K562 (cell line): ENCODE measurements around the gene AKR1A1. TPM values are rescaled to one million over a fixed set of nuclear protein-coding genes. Genes with fewer than 3 reads are reported as not detected.

Experiments used
- CAMTA2 ChIP-seq: fragments of 250-450 bp; sonication (Bioruptor Pico); conservative IDR thresholded peaks from 2 replicates; pipeline ENCODE4 v1.5.1; 2022
- CBX1 ChIP-seq: sonication (generic); IDR thresholded peaks from 2 replicates; pipeline ENCODE4 v1.6.1; 2016; ENCODE audit warnings: antibody characterized with exemption, low read depth, mild to moderate bottlenecking
- E2F6 ChIP-seq, 2 experiments: IDR thresholded peaks; 2 replicates each; pipeline ENCODE4 v1.6.1; 2011; ENCODE audit warnings: borderline replicate concordance in 1 of 2, control low read depth in 1 of 2, low read depth in 1 of 2, low read length in 1 of 2, mild to moderate bottlenecking in 1 of 2, mixed read lengths in 1 of 2, moderate library complexity in 1 of 2; ENCODE audit not compliant: insufficient read depth in 1 of 2, insufficient read length in 1 of 2, poor library complexity in 1 of 2, severe bottlenecking in 1 of 2; ENCODE audit errors: extremely low read depth in 1 of 2
- ELK1 ChIP-seq: sonication (generic); formaldehyde crosslinking; IDR thresholded peaks from 2 replicates; pipeline ENCODE4 v1.8.1; 2022; ENCODE audit warnings: missing genetic modification reagents
- FUS ChIP-seq: fragments of 200-400 bp; formaldehyde crosslinking; optimal IDR thresholded peaks from 2 replicates; pipeline ENCODE3; 2017; ENCODE audit warnings: low read depth, low read length
- GTF2E2 ChIP-seq: fragments of 200-800 bp; sonication (Bioruptor generic); IDR thresholded peaks from 2 replicates; pipeline ENCODE4 v1.6.1; 2016; ENCODE audit warnings: missing genetic modification characterization, missing compliant biosample characterization
- HDAC1 ChIP-seq, 2 experiments: fragments of 450-650 bp; IDR thresholded peaks; 2 replicates each; pipeline ENCODE4 v1.6.1; 2016 to 2017; ENCODE audit warnings: inconsistent platforms in 1 of 2, mild to moderate bottlenecking in 1 of 2, moderate library complexity in 1 of 2
- HDAC3 ChIP-seq: fragments of 450-650 bp; IDR thresholded peaks from 2 replicates; pipeline ENCODE4 v1.6.1; 2018; ENCODE audit warnings: borderline replicate concordance, mild to moderate bottlenecking, moderate library complexity; ENCODE audit not compliant: partially characterized antibody
- HMGXB4 ChIP-seq: sonication (generic); formaldehyde crosslinking; IDR thresholded peaks from 2 replicates; pipeline ENCODE4 v1.8.1; 2023; ENCODE audit warnings: mild to moderate bottlenecking, missing genetic modification reagents
- JUND ChIP-seq, 2 experiments: IDR thresholded peaks; 2 replicates in 1 of 2; 3 replicates in 1 of 2; pipeline ENCODE4 v1.6.1; 2011; ENCODE audit warnings: borderline replicate concordance in 2 of 2, low read depth in 2 of 2, low read length in 2 of 2, improper control_type of control experiment in 1 of 2, missing biosample characterization in 1 of 2, missing genetic modification characterization in 1 of 2, missing genetic modification reagents in 1 of 2
- KDM4B ChIP-seq, 2 experiments: fragments of 450-650 bp in 1 of 2; sonication (generic) in 1 of 2; IDR thresholded peaks; 2 replicates each; pipeline ENCODE4 v1.6.1; 2016 to 2017; ENCODE audit warnings: borderline replicate concordance in 2 of 2, antibody characterized with exemption in 1 of 2, low read depth in 1 of 2, mild to moderate bottlenecking in 1 of 2
- NFIX ChIP-seq: fragments of 250-450 bp; sonication (Bioruptor Pico); IDR thresholded peaks from 2 replicates; pipeline ENCODE4 v1.4.0; 2020; ENCODE audit warnings: low read depth, mild to moderate bottlenecking, moderate library complexity
- POLR2AphosphoS5 ChIP-seq: IDR thresholded peaks from 2 replicates; pipeline ENCODE4 v1.6.1; 2011; ENCODE audit warnings: mild to moderate bottlenecking, low read depth, low read length, moderate library complexity; ENCODE audit not compliant: control insufficient read depth, insufficient read depth
- TOE1 ChIP-seq, 2 experiments: fragments of 450-650 bp in 1 of 2; sonication (generic) in 1 of 2; formaldehyde crosslinking in 1 of 2; IDR thresholded peaks; 2 replicates each; pipeline versions ENCODE4 v1.7.1 to v1.8.0; 2016 to 2022; ENCODE audit warnings: borderline replicate concordance in 2 of 2, mild to moderate bottlenecking in 2 of 2, antibody characterized with exemption in 1 of 2, inconsistent platforms in 1 of 2, low read depth in 1 of 2, missing genetic modification reagents in 1 of 2, moderate library complexity in 1 of 2
- ZFP36 ChIP-seq: fragments of 150-350 bp; IDR thresholded peaks from 2 replicates; pipeline ENCODE4 v1.6.1; 2018; ENCODE audit warnings: low read length, low read depth; ENCODE audit not compliant: partially characterized antibody
- ZNF449 ChIP-seq: fragments of 250-450 bp; sonication (Bioruptor Pico); IDR thresholded peaks from 2 replicates; pipeline ENCODE4 v1.8.0; 2022; ENCODE audit warnings: moderate library complexity, mild to moderate bottlenecking, inconsistent platforms
- ZNF740 ChIP-seq, 3 experiments: fragments of 200-800 bp in 1 of 3; sonication (Bioruptor generic) in 1 of 3; sonication (generic) in 1 of 3; formaldehyde crosslinking in 1 of 3; IDR thresholded peaks; 2 replicates each; pipeline versions ENCODE4 v1.6.1 to v1.8.0; 2016 to 2022; ENCODE audit warnings: mild to moderate bottlenecking in 2 of 3, missing compliant biosample characterization in 2 of 3, missing genetic modification characterization in 2 of 3, missing genetic modification reagents in 1 of 3
- polyA plus RNA-seq, 8 experiments: library from polyadenylated mRNA; depleted of rRNA in 4 of 8; stranded (reverse) in 5 of 8; unstranded in 3 of 8; fragments of >200 nt; fragmentation: Nextera tagmentation in 2 of 8; fragmentation: Illumina TruSeq in 1 of 8; extraction: Ambion mirVana in 2 of 8; extraction: Trizol in 1 of 8; gene quantifications; 2 replicates each; pipeline versions ENCODE4 v1.2.1 to v1.2.3, GENCODE V29; 2011 to 2014; ENCODE audit warnings: inconsistent platforms in 1 of 8, missing spikeins in 1 of 8
- total RNA-seq, 7 experiments: library from RNA; depleted of rRNA in 6 of 7; stranded (reverse); fragments of >200 nt in 6 of 7; fragmentation: Illumina TruSeq in 2 of 7; extraction: Trizol in 2 of 7; gene quantifications; 2 replicates each; pipeline versions ENCODE4 v1.2.1 to v1.2.3, GENCODE V29; 2011 to 2021; ENCODE audit warnings: low replicate concordance in 1 of 7

Gene AKR1A1
- total and polyA plus RNA-seq, 9 of the 15 experiments (the other 6 are each of a cell fraction or from before 2014, with no cell fraction given): 68.6 to 211 (median 132) TPM

GRCh38 chr1:45584351-45585109, 33.9 kb downstream of the AKR1A1 start (continued):
- TF ChIP-seq HDAC3 (no peak), CBX1 (no peak; the same call in 1 of the 2 replicates), ELK1 (CRISPR knock-in tag) (no peak), NFIX (no peak), HDAC1 (IDR thresholded peaks at IDR 0.05) (peak in 1 of 2 experiments; percentile 91; a peak in 2 of 4 replicates), GTF2E2 (tag) (no peak; the same call in 1 of the 2 replicates), HMGXB4 (CRISPR knock-in tag) (no peak; the same call in 1 of the 2 replicates), ZFP36 (no peak), E2F6 (IDR thresholded peaks at IDR 0.05; ENCODE audit: borderline replicate concordance in 1 of 2, extremely low read depth in 1 of 2, insufficient read depth in 1 of 2, insufficient read length in 1 of 2, low read depth in 1 of 2, low read length in 1 of 2, poor library complexity in 1 of 2, severe bottlenecking in 1 of 2) (peak; percentile 78 to 97), ZNF449 (CRISPR knock-in tag) (no peak), TOE1 (IDR thresholded peaks at IDR 0.05; ENCODE audit: borderline replicate concordance) (no peak), TOE1 (CRISPR knock-in tag; IDR thresholded peaks at IDR 0.05; ENCODE audit: borderline replicate concordance, low read depth) (no peak), POLR2AphosphoS5 (no peak), KDM4B (IDR thresholded peaks at IDR 0.05; ENCODE audit: borderline replicate concordance in 2 of 2, low read depth in 1 of 2) (no peak), FUS (peak; percentile 98), CAMTA2 (CRISPR knock-in tag) (0 out of 2 replicates have a peak, but pooled peaks have one; percentile 4), JUND (IDR thresholded peaks at IDR 0.05; ENCODE audit: borderline replicate concordance, low read depth, low read length) (no peak), JUND (tag; IDR thresholded peaks at IDR 0.05; ENCODE audit: borderline replicate concordance, low read depth, low read length) (no peak; the same call in 1 of the 3 replicates), ZNF740 (CRISPR knock-in tag; IDR thresholded peaks at IDR 0.05) (peak; percentile 30; the same call in 1 of the 2 replicates), ZNF740 (tag; IDR thresholded peaks at IDR 0.05) (no peak)
